ENCODE results near the gene CLTB.
"Not testable (repeated sequence)": the region's sequence is repeated elsewhere in the genome, so short reads cannot be mapped to it uniquely, and the experiment has no call there.

The CLTB gene

GRCh38 chr5:176410486-176411180 lies 5.7 kb downstream of the CLTB start:
- H3K4me3 ChIP-seq (replicated peaks; ENCODE audit: low read depth, low read length), result no peak overlapping the region
- no peak for DNase-seq (ENCODE audit: extremely low read depth, low read depth)
- TF ChIP-seq CTCF (IDR thresholded peaks at IDR 0.05; ENCODE audit: low read depth, low read length, missing control alignments), result no peak

DNA sequence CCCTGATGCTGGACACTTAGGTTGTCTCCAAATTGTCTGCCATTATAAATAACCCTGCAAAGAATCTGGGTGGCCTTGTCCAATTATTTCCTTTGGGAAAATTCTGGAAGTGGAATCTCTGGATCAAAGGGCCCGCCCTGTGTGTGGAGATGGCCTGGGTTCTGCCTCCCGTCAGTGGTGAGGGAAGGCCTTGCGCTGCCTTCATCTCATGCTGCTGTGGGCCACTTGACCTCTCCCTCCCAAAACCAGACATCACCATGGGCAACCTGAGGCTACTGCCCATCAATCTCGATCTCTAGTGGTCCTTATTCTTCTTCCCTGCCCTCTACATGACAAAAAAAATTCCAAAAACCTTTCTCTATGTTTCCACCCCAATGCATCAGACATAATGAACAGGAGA lies 6.6 kb downstream of the CLTB start:
- no peak for TF ChIP-seq CTCF (IDR thresholded peaks at IDR 0.05; ENCODE audit: low read depth, low read length, missing control alignments)
- no peak for DNase-seq (ENCODE audit: extremely low read depth, low read depth)
- H3K4me3 ChIP-seq (replicated peaks; ENCODE audit: low read depth, low read length), result no peak overlapping the region

- no peak for TF ChIP-seq CTCF (IDR thresholded peaks at IDR 0.05; ENCODE audit: low read depth, low read length, missing control alignments)
- H3K4me3 ChIP-seq (replicated peaks; ENCODE audit: low read depth, low read length), result no peak overlapping the region
- no peak for DNase-seq (ENCODE audit: extremely low read depth, low read depth)
Measured at GRCh38 chr5:176408590-176408989, 7.7 kb downstream of the CLTB start.

GRCh38 chr5:176408252-176408573 lies 8.1 kb downstream of the CLTB start:
- not testable (repeated sequence) for DNase-seq (ENCODE audit: extremely low read depth, low read depth); H3K4me3 ChIP-seq (replicated peaks; ENCODE audit: low read depth, low read length)

GRCh38 chr5:176407456-176408251 lies 8.7 kb downstream of the CLTB start:
- no peak for TF ChIP-seq CTCF (IDR thresholded peaks at IDR 0.05; ENCODE audit: low read depth, low read length, missing control alignments)
- no peak overlapping the region for H3K4me3 ChIP-seq (replicated peaks; ENCODE audit: low read depth, low read length)
- DNase-seq (ENCODE audit: extremely low read depth, low read depth), result no peak

DNA sequence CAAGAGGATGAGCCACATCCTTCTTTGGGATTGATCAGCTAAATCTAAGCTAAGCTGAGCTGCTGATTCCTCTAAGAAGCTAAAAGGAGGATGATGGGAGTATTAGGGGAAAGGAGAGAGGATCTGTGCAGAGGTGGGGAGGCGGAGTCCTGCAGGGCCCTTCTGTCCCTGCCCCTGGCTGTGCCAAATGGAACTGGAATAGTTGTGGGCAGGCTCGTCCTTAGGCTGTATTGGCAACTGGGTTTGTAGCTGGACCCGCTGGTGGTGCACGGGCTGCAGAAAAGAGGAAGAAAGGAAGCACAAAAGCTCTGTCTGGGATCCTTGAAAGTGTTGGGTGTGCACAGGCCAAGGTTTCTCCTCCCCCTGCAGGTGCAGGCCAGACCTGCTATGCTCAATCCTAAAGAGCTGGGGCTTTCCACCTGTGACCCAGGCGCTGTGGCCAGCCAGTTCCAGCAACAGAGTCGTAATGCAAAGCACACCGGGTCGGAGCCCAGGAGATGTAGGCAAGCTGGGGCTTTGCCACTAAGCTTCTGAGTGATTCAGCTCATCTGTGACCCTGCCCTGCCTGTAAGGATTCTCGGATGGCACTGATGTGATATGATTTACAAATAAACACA lies 9.8 kb downstream of the CLTB start:
- DNase-seq (ENCODE audit: extremely low read depth, low read depth), result no peak
- no peak for TF ChIP-seq CTCF (IDR thresholded peaks at IDR 0.05; ENCODE audit: low read depth, low read length, missing control alignments)
- no peak overlapping the region for H3K4me3 ChIP-seq (replicated peaks; ENCODE audit: low read depth, low read length)

DNA sequence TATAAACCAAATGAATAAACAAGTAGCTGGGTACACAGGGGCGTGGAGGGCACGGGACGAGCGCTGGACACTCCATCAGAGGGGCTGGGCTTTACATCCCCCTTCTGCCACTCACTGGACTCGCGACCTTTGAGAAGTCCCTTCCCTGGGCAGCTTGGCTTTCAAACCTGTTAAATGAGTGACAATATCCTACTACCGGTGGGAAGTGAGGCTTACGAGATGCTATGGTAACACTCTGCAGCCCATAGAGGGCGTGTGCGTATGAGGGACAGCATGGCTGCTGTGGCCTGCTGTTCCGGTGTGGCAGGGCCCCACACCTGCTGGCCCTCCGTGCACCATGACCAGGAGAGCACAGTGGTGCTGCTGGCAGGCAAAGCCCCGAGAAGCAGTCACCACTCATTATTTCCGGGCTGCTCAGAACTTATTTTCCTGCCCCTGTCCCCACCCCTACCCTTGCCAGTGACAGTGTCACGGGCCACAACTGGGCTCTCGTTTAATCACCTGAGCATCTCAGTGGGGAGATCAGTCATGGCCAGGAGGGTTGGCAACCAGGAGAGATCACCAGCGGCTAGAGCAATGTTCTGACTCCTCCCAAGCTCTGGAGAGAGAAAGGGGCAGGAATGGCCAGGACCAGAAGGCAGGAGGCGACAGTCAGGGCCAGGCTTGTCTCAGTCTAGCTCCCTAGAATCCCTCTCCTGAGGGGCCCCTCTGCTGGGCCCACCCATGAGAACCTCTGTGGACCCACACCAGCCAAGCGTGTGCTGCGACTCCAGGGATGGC lies 10.5 kb downstream of the CLTB start:
- no peak for TF ChIP-seq CTCF (IDR thresholded peaks at IDR 0.05; ENCODE audit: low read depth, low read length, missing control alignments)
- no peak for DNase-seq (ENCODE audit: extremely low read depth, low read depth)
- H3K4me3 ChIP-seq (replicated peaks; ENCODE audit: low read depth, low read length), result no peak overlapping the region

Data from HFF-Myc (cell line).